ENCODE data around the gene UPB1.
A peak's percentile ranks its signal among the peaks of the same experiment; 100 is the strongest.

UPB1 gene

DNA sequence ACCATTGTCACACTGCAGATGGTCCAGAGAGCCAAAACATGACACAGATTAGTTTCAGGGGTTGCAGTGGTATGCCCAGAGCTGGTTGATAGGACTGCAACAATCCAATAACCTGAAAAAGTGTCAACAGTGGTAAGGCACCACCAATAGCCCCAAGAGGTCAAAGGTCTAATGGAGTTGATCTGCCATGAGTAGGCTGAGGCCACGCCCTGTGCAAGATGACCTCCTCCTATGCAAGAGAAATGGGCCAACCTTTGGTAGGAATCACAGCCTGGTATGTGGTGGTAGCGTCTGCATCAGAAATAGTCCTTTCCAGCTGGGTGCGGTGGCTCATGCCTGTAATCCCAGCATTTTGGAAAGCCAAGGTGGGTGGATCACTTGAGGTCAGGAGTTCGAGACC, 40.2 kb downstream of the UPB1 start:
- DNase-seq (ENCODE audit: low spot score) = no peak

DNA sequence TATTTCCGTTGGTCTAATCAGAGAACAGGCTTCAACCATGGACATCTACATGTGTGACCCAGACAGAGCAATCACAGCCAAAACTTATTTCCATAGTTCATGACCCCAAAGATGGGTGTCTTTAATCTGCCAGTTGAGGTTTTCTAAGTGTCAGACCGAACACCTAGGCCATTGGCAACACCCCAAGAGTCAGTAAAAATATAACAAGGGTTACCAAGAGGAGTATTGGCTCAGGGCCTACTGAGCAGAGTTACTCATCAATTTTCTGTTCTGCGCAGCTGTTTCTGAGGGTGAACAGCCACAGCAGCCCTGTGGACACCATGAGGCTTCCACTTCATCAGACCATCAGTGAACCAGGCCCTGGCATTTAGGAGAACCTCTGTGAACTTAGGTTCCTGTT, 41.0 kb downstream of the UPB1 start:
- no peak for DNase-seq (ENCODE audit: low spot score)

DNA sequence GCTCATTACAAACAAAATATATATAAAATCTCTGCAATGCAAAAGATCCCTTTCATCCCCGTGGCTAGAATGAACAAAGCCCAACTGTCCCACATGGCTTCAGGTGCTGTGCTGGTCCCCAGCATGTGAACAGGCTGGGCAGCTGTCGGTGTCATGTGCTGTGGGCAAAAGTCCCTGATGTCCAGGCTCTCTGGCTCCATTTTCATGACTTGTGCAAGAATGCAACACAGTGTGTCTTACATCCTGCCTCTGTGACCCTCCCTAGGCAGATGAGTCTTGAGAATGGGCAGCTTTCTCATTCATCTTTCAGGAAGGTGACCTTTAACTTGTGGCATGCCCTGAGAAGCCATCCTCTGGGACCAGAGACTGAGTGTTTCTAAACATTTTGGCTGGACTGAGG, 45.3 kb downstream of the UPB1 start:
- DNase-seq (ENCODE audit: low spot score) = no peak

DNA sequence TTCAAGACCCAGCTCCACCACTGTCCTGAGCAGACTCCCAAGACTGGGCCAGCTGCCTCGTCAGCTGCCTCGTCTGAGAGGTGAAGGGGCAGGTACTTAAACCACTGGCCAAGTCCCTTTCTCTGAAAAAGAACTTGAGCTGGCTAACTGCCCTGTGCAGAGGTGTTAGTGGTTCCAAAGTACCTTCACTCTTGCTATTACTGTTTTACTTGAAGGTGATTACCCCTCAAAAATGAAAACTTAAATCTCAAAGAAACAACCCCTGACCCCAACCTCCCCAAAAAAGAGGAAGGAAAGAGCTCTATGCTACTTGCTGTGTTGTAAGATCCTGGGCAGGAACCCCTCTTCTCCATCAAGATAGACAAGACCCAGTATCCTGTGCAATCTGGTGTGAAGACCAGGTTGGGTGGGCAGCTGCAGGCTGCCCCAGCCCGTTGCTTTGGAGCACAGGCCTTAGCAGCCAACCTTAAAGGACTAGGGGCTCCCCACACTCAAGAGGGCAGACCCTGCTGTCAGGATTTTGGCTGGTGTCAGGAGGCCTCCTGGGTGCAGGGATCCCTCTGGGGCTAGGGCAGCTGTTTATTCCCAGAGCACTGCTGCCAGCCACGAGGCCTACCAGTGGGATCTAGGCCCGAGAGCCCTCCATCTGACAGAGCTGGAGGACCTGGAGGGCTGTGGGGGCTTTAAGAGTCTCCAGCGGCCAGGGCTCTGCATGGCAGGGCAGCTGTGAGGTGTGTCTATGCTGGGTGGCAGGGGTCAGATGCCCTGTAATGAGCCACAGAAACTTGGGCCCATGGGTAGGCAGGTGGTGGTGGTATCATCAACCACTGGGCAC, 46.8 kb downstream of the UPB1 start:
- no peak for DNase-seq (ENCODE audit: low spot score)

DNA sequence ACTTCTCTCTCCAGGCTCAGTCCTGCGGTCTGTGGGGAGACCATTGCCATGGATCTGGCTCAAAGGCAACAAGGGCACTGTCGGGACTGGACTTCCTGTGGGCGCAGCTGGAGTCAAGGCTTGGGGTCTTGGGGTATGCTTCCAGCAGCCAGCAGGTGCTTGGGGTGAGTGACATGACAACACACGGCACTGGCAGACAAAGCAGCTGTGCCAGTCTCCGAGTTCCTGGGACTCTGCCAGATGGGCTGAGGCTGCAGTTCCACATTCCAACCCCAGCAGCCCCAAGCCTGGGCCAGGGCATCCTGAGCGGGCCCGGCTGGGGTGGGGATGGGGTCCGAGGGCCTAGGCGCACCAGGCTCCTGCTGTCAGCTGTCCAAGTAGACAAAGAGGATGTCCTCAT, 47.5 kb downstream of the UPB1 start:
- no peak for DNase-seq (ENCODE audit: low spot score)

DNA sequence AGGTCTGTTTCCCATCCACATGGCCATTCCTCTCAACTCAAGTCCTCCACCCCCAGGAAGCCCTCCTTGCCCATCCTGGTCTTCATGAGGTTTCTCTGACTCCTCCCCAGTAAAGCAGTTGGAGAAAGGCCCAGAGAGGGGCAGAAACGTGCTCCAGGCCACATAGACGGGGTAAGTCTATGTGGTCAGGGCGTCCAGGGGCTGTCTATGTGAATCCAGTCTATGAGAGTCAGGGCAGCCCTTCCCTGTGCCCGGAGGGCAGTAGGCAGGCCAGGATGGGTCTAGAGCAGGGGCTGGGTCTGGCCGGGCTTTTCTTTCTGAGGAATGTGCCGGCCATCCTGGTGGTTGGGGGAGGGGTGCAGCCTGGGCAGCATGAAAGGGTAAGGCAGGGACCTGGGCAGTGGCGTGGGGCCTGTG, 48.1 kb downstream of the UPB1 start:
- DNase-seq (ENCODE audit: low spot score) = no peak

DNA sequence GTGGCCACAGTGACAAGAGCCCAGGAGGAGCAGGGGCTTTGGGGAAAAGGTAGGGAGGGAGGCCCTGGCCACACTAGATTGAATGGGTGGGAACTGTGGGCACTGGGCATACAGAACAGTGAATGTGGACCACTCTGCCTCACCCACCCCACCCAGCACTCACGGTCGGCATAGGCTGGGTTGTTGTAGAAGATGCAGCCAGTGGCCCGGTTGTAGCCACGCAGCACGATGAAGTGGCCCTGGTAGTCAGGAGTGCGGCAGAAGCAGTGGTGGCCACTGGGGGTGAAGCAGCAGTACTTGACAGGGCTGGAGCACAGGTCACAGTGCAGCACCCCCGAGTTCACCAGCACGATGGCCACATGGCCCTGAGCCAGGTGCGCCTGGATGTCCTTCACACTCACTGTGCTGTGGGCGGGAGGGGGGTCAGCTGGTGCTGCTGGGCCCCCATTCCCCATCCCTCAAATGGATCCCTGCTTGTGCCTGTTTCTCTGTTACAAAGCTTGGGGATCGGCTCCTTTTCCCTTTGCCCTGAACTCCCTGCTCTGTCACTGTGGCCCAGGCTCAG, 48.6 kb downstream of the UPB1 start:
- no peak for DNase-seq (ENCODE audit: low spot score)

DNA sequence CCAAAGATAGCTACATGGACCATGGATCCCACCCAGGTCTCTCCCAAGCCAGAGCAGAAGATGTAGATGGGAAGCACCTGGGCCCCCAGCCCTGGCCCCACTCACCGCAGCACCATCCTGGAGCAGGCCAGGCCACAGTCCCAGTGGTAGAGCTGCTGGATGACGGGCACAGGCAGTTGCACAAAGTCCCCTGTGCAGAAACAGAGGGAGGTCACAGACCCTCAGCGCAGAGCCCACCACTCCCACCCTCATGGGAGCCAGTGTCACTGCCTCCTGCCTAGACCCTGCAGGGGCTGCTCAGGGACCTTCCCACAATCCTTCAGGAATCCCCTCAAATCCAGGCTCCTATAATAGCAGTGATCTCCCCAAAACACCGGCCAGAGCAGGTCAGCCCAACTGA, 53.7 kb downstream of the UPB1 start:
- DNase-seq (ENCODE audit: low spot score) = no peak

DNA sequence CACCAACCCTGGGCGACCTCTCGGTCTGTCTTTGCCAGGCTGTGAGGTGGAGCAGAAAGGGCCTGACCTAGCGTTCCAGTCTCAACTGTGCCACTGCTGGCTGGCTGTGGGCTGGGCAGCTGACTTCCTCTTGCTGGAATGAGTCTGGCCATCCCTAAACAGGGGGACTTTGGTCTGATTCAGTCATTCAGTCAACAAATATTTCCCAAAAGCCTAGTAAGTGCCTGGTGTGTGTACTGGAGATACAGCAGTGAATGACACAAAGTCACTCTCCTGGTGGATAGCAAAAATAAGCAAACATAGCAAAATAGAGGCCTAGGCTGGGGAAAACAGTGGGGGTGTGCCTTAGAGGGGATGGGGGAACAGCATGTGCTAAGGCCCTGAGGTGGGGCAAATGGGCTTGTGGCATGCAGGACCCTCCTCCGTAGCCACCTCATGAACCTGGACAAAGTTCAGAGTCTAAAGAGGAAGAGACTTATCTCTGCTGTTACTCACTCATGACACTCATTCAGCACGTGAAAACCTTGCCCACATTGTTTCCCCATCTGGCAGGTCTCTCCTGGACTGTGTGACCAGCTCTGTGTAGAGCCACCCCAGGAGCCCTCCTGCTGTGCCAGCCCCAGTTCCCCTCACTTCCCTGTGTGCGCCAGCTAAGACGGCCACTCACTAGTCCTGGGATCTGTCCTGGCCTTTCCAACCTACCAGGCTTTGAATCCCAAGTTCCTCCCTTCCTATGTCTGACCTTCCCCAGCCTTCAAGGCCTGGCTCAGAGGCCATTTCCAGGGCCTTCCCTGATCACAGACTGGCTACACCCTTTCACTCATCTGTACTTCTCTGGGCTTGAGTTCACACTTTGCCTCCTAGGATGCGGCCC, 55.1 kb downstream of the UPB1 start:
- DNase-seq (ENCODE audit: low spot score) = no peak

DNA sequence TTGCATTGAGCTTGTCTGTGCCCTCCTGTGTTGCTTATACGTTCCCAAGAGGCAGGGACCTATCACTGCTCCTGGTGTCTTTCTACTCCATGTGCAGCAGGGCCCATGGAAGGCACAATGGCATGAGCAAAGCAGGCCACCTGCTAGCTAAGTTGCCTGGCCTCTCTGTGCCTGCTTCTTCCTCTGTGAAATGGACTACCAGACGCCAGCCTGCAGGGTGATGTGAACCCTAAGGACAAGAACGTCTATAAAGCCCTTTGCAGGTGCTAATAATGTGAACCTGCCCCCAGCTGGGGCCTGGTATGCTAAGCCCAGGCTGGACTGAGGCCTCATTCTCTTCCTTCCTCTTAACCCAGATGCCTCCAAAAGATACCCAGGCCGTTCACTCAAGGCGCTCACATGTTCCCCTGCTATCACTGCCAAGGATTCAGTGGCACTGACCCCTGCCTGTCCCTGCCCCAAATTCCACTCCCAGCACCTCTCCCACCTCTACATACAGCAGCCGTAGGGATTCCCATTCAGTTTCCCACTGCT, 55.8 kb downstream of the UPB1 start:
- DNase-seq (ENCODE audit: low spot score) = no peak

DNA sequence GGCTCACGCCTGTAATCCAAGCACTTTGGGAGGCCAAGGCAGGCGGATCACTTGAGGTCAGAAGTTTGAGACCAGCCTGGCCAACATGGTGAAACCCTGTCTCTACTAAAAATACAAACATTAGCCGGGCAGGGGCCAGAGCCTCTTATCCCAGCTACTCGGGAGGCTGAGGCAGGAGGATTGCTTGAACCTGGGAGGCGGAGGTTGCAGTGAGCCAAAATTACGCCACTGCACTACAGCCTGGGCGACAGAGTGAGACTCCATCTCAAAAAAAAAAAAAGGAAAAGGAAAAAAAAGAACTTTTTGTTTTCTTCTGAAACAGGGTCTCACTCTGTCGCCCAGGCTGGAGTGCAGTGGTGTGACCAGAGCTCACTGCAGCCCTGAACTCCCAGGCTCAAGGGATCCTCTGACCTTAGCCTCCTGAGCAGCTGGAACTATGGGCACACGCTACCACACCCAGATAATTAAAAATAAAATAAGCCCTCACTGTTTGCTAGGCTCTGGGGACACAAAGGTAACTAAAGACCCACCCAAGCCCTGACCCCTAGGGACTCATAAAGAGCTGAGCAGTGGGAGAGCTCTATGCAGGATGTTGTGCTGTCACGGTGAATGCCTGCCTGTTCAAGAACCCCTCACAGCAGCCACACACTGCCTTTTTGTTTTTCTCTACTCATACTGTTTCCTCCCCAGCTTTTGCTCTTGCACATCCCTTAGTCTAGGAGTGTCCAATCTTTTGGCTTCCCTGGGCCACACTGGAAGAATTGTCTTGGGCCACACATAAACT, 57.6 kb downstream of the UPB1 start:
- DNase-seq (ENCODE audit: low spot score) = peak; percentile 54

DNA sequence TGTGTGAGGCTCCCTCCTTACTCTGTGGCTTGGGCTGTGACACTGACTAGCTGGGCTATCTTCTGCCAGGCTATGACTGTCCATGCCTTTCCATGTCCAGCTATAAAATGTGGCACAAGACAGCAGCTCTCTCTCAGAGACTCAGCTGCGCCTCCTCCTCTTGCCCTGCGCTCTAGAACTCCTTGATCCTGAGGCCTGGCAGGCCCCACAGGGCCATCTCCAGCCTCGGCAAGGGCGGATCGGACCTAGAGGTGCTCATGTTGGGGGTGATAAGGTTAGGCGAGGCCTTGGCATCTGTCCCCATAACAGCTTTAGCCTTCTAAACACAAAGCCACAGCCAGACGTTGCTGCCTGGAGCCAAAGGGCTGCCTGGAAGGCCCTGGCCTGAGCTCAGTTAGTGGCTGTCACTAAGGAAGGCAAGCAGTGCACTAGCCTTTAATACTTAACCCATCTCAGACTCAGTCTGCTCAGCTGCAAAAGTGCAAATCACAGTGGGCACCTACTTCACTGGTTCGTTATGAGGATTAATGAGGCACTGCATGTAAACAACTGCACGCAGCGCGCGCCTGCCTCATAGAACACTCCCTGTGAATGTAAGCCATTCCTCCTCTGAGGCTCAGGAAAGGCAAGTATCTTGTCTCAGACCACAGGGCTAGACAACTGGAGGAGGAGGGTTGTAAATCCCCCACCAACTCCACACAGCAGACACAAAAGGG, 58.6 kb downstream of the UPB1 start:
- no peak for DNase-seq (ENCODE audit: low spot score)

DNA sequence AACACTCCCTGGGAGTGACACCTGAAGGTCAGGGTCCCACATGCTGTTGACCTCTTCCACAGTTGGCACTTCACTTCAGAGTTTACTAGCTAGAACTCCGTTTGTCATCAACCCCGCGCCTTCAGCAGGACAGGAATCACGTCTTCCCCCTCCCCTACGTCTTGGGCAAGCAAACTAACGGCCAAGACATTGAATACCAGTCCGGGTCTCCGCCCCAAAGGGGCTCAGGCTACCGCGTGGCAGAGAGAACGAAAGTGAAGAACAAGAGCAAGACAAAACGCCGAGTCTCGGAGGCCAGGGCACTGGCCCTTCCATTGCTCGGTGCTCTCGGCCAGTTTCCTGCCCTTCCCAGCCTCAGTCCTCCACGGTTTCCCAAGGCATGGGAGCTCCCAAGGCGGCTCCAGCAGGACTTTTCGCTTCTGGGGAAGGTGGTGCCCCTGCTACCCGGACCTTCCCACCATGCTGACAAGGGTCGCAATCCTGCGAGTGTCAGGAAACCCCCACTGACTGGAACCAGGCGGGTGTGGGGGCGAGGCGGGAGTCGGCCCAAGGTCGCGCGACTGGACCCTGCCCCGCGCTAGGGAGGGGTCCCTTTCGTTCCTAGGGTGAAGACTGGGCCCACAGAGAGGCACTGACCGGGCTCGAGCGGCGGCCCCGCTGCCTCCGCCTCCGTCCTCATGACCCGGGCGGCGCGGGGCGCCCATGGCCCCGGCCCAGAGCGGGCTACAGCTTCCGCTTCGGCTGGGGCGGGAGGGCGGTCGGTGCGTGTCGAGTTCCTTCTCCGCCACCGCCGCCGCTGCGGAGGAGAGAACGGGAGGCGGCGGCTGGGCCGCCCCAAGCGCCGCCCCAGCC, 59.4 kb downstream of the UPB1 start, which contains the start of gene GUCD1:
Gene GUCD1, minus strand, starts transcription at position 826 of the 852 bp plus-strand sequence. Its CDS starts 147 bp downstream, at position 679.
- no peak for DNase-seq (ENCODE audit: low spot score)

DNA sequence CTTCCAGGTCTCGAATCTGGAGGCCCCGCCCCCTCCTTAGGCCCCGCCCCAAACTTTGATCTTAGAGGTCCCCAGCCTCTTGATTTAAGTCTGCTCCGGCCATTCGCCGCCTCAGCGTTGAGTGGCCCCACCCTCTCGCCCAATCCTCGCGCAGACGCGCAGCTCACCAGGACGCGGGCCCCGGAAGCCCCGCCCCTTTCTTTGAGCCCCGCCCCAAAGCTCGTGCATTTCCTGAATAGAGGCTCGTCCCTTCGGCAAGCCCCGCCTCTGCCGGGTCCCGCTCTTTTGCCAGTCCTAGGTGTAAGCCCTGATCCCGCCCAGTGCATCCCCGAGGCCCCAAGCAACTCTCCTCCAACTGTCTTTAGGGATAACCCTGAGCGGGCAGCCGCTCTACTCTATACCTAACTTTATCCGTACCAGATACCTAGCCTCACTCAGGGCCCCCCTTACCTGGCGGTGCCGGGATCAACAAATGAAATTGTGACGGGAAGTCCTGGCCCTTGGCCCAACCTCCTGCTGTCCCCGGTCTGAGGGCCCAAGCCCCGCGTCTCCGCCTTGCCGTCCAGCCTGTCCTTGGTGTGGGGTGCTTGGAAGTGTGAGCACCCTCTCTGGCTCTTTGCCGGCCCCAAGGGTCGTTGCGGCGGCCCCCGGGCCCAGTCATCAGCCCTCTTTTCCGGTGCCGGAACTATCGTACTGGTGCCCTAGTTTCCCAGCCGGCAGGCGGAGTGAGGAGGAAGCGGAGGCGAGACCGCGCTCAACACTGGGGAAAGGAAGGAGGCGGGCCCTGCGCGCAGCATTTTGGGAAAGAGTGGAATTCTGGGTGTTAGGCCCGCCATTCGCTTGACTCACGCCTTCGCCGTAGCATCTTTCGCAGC, 60.3 kb downstream of the UPB1 start, which contains the start of gene SNRPD3:
Gene SNRPD3, plus strand, starts transcription at position 835 of the 875 bp plus-strand sequence. CDS start 1,676 bp downstream, outside the sequence.
- peak; percentile 99 for DNase-seq (ENCODE audit: low spot score)

DNA sequence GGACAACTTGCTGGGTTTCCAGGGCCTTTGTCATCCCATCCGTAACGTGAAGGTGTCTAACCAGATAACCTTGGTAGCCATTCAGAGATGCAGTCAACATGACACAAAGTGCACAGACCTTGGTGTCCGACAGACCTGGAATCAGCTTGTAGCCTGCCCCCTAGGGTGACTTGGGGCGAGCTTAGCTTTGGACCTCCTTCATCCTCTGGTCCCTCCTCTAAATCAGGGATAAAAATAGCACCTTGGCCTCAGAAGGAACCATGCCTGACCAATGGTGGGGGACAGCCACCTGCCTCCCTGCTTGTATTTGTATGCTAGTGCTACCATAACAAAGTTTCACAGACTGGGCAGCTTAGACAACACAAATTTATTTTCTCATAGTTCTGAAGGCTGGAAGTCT, 64.3 kb downstream of the UPB1 start:
- DNase-seq (ENCODE audit: low spot score) = no peak

DNA sequence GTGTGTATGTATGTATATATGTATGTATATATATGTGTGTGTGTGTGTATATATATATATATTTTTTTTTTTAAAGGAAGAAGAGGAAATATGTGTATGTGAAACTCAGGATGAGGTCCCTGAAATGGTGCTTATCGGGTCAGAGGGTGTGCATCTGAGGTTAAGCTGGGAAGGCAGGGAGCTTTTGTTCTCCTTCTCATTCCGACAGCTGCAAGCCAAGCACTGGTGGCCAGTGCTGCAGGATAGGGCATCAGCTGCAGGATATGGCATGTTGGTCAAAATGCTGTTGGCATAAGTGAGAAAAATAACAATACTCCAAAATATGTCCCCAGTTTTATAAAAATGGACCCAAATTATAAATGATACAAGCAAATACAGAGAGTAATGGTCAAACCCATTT, 68.1 kb downstream of the UPB1 start:
- DNase-seq (ENCODE audit: low spot score) = no peak

DNA sequence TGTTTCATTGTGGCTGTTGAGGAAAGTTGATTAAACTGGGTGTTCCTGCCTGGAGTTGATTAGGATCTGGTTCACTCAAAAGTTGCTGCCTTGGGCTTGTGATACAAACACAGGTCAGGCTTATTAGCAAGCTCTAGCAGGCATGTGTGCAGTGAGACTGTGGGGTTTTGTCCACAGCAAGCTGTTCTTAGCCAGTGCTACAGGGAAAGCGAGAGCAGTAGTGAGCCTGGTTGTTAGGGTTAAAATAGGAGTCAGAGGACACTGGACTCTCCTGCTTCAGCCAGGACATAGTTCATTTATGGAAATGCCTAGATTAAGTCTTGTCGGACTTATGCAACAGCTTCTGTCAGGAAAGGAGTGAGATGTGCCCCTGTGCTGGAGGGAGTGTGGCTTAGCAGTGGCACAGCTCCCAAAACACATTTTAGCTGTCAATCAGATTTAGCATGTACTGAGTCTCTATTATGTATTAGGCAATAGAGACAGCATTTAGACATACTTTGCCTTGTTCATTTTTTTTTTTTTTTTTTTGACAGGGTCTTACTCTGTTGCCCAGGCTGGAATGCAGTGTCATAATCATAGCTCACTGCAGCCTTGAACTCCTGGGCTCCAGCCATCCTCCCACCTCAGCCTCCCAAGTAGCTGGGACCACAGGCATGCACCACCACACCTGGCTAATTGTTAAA, 69.4 kb downstream of the UPB1 start:
- DNase-seq (ENCODE audit: low spot score) = no peak

DNA sequence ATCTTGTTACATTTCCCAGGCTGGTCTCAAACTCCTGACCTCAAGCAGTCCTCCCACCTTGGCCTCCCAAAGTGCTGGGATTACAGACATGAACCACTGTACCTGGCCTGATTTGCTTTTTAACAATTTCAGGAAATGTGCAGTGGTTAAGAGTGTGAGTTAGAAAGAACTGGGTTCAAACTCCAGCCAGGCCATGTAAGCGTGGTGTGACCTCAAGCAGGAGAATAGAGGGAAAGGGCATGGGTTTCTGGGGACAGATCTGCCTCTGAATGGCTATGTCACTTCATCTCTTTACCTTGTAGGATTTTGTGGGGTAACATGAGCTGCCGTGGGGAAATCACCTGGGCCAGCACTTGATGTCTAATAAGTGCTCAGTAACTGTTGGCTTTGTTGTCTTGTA, 69.9 kb downstream of the UPB1 start:
- no peak for DNase-seq (ENCODE audit: low spot score)

All from D341Med (cell line).